GM23338 (cell line): Measurements from ENCODE around the gene KDM6A. TPM values are rescaled to one million over a fixed set of nuclear protein-coding genes. Genes with fewer than 3 reads are reported as not detected.

Experiments used
- ATAC-seq: fragments of 200-7000 bp; cut with Tn5 transposase; 3 replicates; pipeline ENCODE4 v1.9.1; 2020
- DNase-seq: peaks from one replicate; pipeline ENCODE4 v3.0.0-alpha.2; 2015; ENCODE audit warnings: low spot score
- H2AFZ ChIP-seq: fragments of 200-600 bp; sonication (generic); 2 replicates; pipeline ENCODE4 v1.8.0; 2016; ENCODE audit warnings: antibody characterized with exemption, mild to moderate bottlenecking, moderate library complexity
- H3F3A ChIP-seq: fragments of 200-600 bp; sonication (generic); replicated peaks from 2 replicates; pipeline ENCODE4 v1.8.0; 2017; ENCODE audit warnings: antibody characterized with exemption, mixed run types, low read depth
- H3K27ac ChIP-seq: fragments of 200-600 bp; sonication (generic); 2 replicates; pipeline ENCODE4 v1.6.1; 2016; ENCODE audit warnings: low read depth
- H3K27me3 ChIP-seq: fragments of 200-600 bp; sonication (generic); 2 replicates; pipeline ENCODE4 v1.8.0; 2016; ENCODE audit warnings: mild to moderate bottlenecking, mixed run types, moderate library complexity; ENCODE audit not compliant: insufficient read depth
- H3K36me3 ChIP-seq: fragments of 200-600 bp; sonication (generic); 2 replicates; pipeline ENCODE4 v1.8.0; 2016; ENCODE audit warnings: mild to moderate bottlenecking; ENCODE audit not compliant: insufficient read depth
- H3K4me1 ChIP-seq: fragments of 200-600 bp; sonication (generic); 2 replicates; pipeline ENCODE4 v1.8.0; 2016; ENCODE audit warnings: mild to moderate bottlenecking, moderate library complexity; ENCODE audit not compliant: insufficient read depth
- H3K4me2 ChIP-seq: fragments of 200-600 bp; sonication (generic); 2 replicates; pipeline ENCODE4 v1.7.1; 2017; ENCODE audit warnings: mixed run types
- H3K4me3 ChIP-seq: fragments of 200-600 bp; sonication (generic); 2 replicates; pipeline ENCODE4 v1.6.1; 2016; ENCODE audit warnings: mixed run types
- H3K79me2 ChIP-seq: fragments of 200-600 bp; sonication (generic); replicated peaks from 2 replicates; pipeline ENCODE4 v1.8.0; 2017; ENCODE audit warnings: mild to moderate bottlenecking; ENCODE audit not compliant: insufficient read depth
- H3K9me2 ChIP-seq: fragments of 200-600 bp; sonication (generic); 2 replicates; pipeline ENCODE4 v1.8.0; 2017; ENCODE audit not compliant: insufficient read depth
- H4K20me1 ChIP-seq: fragments of 200-600 bp; sonication (generic); replicated peaks from 2 replicates; pipeline ENCODE4 v1.8.0; 2017; ENCODE audit warnings: mild to moderate bottlenecking; ENCODE audit not compliant: insufficient read depth
- H3K27ac Mint-ChIP-seq: 2 replicates; pipeline ENCODE4 v1.8.0; 2020; ENCODE audit warnings: inconsistent platforms, mild to moderate bottlenecking, moderate library complexity, mixed read lengths
- H3K27me3 Mint-ChIP-seq: 3 replicates; pipeline ENCODE4 v1.8.0; 2022; ENCODE audit warnings: low read depth, mild to moderate bottlenecking, moderate library complexity, mixed read lengths, inconsistent platforms; ENCODE audit not compliant: insufficient read depth, poor library complexity
- H3K36me3 Mint-ChIP-seq: 3 replicates; pipeline ENCODE4 v1.8.0; 2021; ENCODE audit warnings: low read depth, mild to moderate bottlenecking, inconsistent platforms, moderate library complexity, mixed read lengths
- H3K4me1 Mint-ChIP-seq: 3 replicates; pipeline ENCODE4 v1.8.0; 2020; ENCODE audit warnings: mild to moderate bottlenecking, inconsistent platforms, mixed read lengths
- H3K4me3 Mint-ChIP-seq: 3 replicates; pipeline ENCODE4 v1.8.0; 2021; ENCODE audit warnings: moderate library complexity, mild to moderate bottlenecking, inconsistent platforms, mixed read lengths
- H3K9me3 Mint-ChIP-seq: 3 replicates; pipeline ENCODE4 v1.8.0; 2020; ENCODE audit warnings: moderate library complexity, mild to moderate bottlenecking, inconsistent platforms, mixed read lengths
- CREB1 ChIP-seq: fragments of 250-450 bp; sonication (Bioruptor Pico); IDR thresholded peaks from 2 replicates; pipeline ENCODE4 v1.5.0; 2020; ENCODE audit warnings: low read depth, mild to moderate bottlenecking, moderate library complexity
- EZH2 ChIP-seq: fragments of 200-600 bp; sonication (generic); IDR thresholded peaks from one replicate; pipeline ENCODE4 v1.8.0; 2017; ENCODE audit warnings: antibody characterized with exemption, mild to moderate bottlenecking, low read depth; ENCODE audit not compliant: unreplicated experiment
- EZH2phosphoT487 ChIP-seq: fragments of 200-600 bp; sonication (generic); IDR thresholded peaks from one replicate; pipeline ENCODE4 v1.8.1; 2018; ENCODE audit warnings: antibody characterized with exemption; ENCODE audit not compliant: unreplicated experiment
- JUNB ChIP-seq: IDR thresholded peaks from one replicate; pipeline ENCODE4 v1.6.1; 2016; ENCODE audit warnings: antibody characterized with exemption; ENCODE audit not compliant: unreplicated experiment
- NANOG ChIP-seq: IDR thresholded peaks from 2 replicates; pipeline ENCODE4 v1.6.1; 2016; ENCODE audit warnings: antibody characterized with exemption, borderline replicate concordance
- POLR2AphosphoS5 ChIP-seq: IDR thresholded peaks from 2 replicates; pipeline ENCODE4 v1.6.1; 2016; ENCODE audit warnings: antibody characterized with exemption, low read depth
- STAT1 ChIP-seq: IDR thresholded peaks from one replicate; pipeline ENCODE4 v1.6.1; 2016; ENCODE audit warnings: antibody characterized with exemption; ENCODE audit not compliant: unreplicated experiment
- ZNF114 ChIP-seq: fragments of 250-450 bp; sonication (Bioruptor Pico); IDR thresholded peaks from 2 replicates; pipeline ENCODE4 v1.5.0; 2020; ENCODE audit warnings: mild to moderate bottlenecking, moderate library complexity
- ZNF331 ChIP-seq: fragments of 250-450 bp; sonication (Bioruptor Pico); IDR thresholded peaks from 2 replicates; pipeline ENCODE4 v1.5.0; 2020; ENCODE audit warnings: low read depth, mild to moderate bottlenecking, moderate library complexity
- polyA plus RNA-seq: library from polyadenylated mRNA; unstranded; fragments of >200 nt; fragmentation: Nextera tagmentation; extraction: Ambion mirVana; gene quantifications from 2 replicates; pipeline ENCODE4 v1.2.1, GENCODE V29; 2016
- total RNA-seq: library from RNA; depleted of rRNA; stranded (reverse); fragments of >200 nt; shearing (Covaris generic); gene quantifications from 2 replicates; pipeline ENCODE4 v1.2.3, GENCODE V29; 2014
- TF ChIP-seq, protein P1 (sequence below): fragments of 250-450 bp; sonication (Bioruptor Pico); IDR thresholded peaks from 2 replicates; pipeline ENCODE4 v1.5.0; 2020; ENCODE audit warnings: mild to moderate bottlenecking, moderate library complexity
- TF ChIP-seq, protein P2 (sequence below), 2 experiments: fragments of 200-600 bp in 1 of 2; sonication (generic) in 1 of 2; conservative IDR thresholded peaks; 2 replicates each; pipeline versions ENCODE4 v1.5.1 to v1.6.1; 2016 to 2017; ENCODE audit warnings: antibody characterized with exemption in 2 of 2, low read depth in 2 of 2, mild to moderate bottlenecking in 2 of 2, moderate library complexity in 1 of 2
- TF ChIP-seq, protein P3 (sequence below): IDR thresholded peaks from 2 replicates; pipeline ENCODE4 v1.6.1; 2016; ENCODE audit warnings: antibody characterized with exemption
- TF ChIP-seq, protein P4 (sequence below): IDR thresholded peaks from one replicate; pipeline ENCODE4 v1.6.1; 2018; ENCODE audit warnings: antibody characterized with exemption; ENCODE audit not compliant: unreplicated experiment

Gene KDM6A
- total and polyA plus RNA-seq, 2 experiments from 2014 or later, result 22.8 to 102 TPM

DNA sequence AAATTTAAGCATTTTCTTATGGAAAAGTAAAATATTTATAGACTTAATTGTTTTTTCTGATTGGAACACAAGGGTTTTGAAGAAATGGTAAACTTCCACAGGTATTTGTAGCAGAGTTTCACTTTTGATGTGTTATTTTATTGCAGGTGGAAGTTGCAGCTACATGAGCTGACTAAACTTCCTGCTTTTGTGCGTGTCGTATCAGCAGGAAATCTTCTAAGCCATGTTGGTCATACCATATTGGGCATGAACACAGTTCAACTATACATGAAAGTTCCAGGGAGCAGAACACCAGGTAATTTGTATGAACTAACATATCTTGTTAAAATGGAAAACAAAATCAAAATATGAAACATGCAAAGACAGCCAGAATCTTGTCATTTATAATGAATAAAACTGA lies 210.3 kb downstream of the KDM6A start (continued):
- TF ChIP-seq, protein P1, sequence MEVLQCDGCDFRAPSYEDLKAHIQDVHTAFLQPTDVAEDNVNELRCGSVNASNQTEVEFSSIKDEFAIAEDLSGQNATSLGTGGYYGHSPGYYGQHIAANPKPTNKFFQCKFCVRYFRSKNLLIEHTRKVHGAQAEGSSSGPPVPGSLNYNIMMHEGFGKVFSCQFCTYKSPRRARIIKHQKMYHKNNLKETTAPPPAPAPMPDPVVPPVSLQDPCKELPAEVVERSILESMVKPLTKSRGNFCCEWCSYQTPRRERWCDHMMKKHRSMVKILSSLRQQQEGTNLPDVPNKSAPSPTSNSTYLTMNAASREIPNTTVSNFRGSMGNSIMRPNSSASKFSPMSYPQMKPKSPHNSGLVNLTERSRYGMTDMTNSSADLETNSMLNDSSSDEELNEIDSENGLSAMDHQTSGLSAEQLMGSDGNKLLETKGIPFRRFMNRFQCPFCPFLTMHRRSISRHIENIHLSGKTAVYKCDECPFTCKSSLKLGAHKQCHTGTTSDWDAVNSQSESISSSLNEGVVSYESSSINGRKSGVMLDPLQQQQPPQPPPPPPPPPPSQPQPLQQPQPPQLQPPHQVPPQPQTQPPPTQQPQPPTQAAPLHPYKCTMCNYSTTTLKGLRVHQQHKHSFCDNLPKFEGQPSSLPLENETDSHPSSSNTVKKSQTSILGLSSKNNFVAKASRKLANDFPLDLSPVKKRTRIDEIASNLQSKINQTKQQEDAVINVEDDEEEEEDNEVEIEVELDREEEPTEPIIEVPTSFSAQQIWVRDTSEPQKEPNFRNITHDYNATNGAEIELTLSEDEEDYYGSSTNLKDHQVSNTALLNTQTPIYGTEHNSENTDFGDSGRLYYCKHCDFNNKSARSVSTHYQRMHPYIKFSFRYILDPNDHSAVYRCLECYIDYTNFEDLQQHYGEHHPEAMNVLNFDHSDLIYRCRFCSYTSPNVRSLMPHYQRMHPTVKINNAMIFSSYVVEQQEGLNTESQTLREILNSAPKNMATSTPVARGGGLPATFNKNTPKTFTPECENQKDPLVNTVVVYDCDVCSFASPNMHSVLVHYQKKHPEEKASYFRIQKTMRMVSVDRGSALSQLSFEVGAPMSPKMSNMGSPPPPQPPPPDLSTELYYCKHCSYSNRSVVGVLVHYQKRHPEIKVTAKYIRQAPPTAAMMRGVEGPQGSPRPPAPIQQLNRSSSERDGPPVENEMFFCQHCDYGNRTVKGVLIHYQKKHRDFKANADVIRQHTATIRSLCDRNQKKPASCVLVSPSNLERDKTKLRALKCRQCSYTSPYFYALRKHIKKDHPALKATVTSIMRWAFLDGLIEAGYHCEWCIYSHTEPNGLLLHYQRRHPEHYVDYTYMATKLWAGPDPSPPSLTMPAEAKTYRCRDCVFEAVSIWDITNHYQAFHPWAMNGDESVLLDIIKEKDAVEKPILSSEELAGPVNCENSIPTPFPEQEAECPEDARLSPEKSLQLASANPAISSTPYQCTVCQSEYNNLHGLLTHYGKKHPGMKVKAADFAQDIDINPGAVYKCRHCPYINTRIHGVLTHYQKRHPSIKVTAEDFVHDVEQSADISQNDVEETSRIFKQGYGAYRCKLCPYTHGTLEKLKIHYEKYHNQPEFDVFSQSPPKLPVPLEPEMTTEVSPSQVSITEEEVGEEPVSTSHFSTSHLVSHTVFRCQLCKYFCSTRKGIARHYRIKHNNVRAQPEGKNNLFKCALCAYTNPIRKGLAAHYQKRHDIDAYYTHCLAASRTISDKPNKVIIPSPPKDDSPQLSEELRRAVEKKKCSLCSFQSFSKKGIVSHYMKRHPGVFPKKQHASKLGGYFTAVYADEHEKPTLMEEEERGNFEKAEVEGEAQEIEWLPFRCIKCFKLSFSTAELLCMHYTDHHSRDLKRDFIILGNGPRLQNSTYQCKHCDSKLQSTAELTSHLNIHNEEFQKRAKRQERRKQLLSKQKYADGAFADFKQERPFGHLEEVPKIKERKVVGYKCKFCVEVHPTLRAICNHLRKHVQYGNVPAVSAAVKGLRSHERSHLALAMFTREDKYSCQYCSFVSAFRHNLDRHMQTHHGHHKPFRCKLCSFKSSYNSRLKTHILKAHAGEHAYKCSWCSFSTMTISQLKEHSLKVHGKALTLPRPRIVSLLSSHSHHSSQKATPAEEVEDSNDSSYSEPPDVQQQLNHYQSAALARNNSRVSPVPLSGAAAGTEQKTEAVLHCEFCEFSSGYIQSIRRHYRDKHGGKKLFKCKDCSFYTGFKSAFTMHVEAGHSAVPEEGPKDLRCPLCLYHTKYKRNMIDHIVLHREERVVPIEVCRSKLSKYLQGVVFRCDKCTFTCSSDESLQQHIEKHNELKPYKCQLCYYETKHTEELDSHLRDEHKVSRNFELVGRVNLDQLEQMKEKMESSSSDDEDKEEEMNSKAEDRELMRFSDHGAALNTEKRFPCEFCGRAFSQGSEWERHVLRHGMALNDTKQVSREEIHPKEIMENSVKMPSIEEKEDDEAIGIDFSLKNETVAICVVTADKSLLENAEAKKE (CRISPR knock-in tag), result no peak
- TF ChIP-seq ZNF114, result no peak
- no peak for TF ChIP-seq JUNB
- TF ChIP-seq EZH2, result no peak
- TF ChIP-seq STAT1, result no peak
- no peak for TF ChIP-seq NANOG

DNA sequence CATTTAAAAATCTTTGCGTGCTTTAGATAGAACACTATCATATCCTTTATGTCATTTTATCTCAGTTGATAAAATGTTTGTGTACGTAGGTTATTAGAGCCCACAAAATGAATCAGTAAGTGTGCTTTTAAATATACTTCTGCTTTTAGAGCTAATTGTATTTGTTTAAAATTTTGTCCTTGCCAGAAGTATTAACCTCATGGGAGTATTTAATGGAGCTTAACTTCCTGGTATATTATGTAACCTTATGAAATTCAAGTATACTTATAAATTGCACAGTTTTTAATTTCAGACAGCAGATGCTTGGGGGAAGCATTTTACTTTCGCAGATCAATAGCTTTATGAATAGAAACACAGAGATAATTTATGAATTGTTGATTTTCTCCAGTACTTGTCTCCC lies 237.5 kb downstream of the KDM6A start:
- Histone ChIP-seq H3K4me3 (no peak overlapping the region), H3F3A (no peaks in the 10 kb centered on the region), H3K9me2 (no peaks in the 10 kb centered on the region), H3K79me2 (no peaks in the 10 kb centered on the region), H4K20me1 (no peaks in the 10 kb centered on the region), H3K4me2 (no peak overlapping the region), H3K36me3 (peaks cover 23% of the 10 kb centered on the region), H2AFZ (no peak overlapping the region), H3K27me3 (no peaks in the 10 kb centered on the region), H3K27ac (no peak overlapping the region), H3K4me1 (no peaks in the 10 kb centered on the region)
- Mint-ChIP-seq H3K27ac (no peak overlapping the region), H3K27me3 (no peaks in the 10 kb centered on the region), H3K4me3 (no peak overlapping the region), H3K9me3 (no peaks in the 10 kb centered on the region), H3K36me3 (peaks cover 40% of the 10 kb centered on the region), H3K4me1 (peaks cover 6% of the 10 kb centered on the region; the same call in 1 of the 3 replicates)
- TF ChIP-seq ZNF331 (CRISPR knock-in tag) (no peak), STAT1 (no peak), POLR2AphosphoS5 (no peak), ZNF114 (no peak), EZH2phosphoT487 (no peak), EZH2 (no peak), CREB1 (CRISPR knock-in tag) (no peak), JUNB (no peak)
- TF ChIP-seq, protein P2, sequence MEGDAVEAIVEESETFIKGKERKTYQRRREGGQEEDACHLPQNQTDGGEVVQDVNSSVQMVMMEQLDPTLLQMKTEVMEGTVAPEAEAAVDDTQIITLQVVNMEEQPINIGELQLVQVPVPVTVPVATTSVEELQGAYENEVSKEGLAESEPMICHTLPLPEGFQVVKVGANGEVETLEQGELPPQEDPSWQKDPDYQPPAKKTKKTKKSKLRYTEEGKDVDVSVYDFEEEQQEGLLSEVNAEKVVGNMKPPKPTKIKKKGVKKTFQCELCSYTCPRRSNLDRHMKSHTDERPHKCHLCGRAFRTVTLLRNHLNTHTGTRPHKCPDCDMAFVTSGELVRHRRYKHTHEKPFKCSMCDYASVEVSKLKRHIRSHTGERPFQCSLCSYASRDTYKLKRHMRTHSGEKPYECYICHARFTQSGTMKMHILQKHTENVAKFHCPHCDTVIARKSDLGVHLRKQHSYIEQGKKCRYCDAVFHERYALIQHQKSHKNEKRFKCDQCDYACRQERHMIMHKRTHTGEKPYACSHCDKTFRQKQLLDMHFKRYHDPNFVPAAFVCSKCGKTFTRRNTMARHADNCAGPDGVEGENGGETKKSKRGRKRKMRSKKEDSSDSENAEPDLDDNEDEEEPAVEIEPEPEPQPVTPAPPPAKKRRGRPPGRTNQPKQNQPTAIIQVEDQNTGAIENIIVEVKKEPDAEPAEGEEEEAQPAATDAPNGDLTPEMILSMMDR (conservative IDR thresholded peaks at IDR 0.05; ENCODE audit: low read depth in 2 of 2), result no peak
- TF ChIP-seq, protein P3, sequence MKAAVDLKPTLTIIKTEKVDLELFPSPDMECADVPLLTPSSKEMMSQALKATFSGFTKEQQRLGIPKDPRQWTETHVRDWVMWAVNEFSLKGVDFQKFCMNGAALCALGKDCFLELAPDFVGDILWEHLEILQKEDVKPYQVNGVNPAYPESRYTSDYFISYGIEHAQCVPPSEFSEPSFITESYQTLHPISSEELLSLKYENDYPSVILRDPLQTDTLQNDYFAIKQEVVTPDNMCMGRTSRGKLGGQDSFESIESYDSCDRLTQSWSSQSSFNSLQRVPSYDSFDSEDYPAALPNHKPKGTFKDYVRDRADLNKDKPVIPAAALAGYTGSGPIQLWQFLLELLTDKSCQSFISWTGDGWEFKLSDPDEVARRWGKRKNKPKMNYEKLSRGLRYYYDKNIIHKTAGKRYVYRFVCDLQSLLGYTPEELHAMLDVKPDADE, result no peak
- TF ChIP-seq, protein P4, sequence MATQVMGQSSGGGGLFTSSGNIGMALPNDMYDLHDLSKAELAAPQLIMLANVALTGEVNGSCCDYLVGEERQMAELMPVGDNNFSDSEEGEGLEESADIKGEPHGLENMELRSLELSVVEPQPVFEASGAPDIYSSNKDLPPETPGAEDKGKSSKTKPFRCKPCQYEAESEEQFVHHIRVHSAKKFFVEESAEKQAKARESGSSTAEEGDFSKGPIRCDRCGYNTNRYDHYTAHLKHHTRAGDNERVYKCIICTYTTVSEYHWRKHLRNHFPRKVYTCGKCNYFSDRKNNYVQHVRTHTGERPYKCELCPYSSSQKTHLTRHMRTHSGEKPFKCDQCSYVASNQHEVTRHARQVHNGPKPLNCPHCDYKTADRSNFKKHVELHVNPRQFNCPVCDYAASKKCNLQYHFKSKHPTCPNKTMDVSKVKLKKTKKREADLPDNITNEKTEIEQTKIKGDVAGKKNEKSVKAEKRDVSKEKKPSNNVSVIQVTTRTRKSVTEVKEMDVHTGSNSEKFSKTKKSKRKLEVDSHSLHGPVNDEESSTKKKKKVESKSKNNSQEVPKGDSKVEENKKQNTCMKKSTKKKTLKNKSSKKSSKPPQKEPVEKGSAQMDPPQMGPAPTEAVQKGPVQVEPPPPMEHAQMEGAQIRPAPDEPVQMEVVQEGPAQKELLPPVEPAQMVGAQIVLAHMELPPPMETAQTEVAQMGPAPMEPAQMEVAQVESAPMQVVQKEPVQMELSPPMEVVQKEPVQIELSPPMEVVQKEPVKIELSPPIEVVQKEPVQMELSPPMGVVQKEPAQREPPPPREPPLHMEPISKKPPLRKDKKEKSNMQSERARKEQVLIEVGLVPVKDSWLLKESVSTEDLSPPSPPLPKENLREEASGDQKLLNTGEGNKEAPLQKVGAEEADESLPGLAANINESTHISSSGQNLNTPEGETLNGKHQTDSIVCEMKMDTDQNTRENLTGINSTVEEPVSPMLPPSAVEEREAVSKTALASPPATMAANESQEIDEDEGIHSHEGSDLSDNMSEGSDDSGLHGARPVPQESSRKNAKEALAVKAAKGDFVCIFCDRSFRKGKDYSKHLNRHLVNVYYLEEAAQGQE, result no peak
- no peak for ATAC-seq
- DNase-seq, result no peak
